ENCODE results near the gene IL18R1. TPM values are rescaled to one million over a fixed set of nuclear protein-coding genes. Genes with fewer than 3 reads are reported as not detected.

Gene IL18R1
- total RNA-seq, 1 experiment from 2014 or later: not detected

DNA sequence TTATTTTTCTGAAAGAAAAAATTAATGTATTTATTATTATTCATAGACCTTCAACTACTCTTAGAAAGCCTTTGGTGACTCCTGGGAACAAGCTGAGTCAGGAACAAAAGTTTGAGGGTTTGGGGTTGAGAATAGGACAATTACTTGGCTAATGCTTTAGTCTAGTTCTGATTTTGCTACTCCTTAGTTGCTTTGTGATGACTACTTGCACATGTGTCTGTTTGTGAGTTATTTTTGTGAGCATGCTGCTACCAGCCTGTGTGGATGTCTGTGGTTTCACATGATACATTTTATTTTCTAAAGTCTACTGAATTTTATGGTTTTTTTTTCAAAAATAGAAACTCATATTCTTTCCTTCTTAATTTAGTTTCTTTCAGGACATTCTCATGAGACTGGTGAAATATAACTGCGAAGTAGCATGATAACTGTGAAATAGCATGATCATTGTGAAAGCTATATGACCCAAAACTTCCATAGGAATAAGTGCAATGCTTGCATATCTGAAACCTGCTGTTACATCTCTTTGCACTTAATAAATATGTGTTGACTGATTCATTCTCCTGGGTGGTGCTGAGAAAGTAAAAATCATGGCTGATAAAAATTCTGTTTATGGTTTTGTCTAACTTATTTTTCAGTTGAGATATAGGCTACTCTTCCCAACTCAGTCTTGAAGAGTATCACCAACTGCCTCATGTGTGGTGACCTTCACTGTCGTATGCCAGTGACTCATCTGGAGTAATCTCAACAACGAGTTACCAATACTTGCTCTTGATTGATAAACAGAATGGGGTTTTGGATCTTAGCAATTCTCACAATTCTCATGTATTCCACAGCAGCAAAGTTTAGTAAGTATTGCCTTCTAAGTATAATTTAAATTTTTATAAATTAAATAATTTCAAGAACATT, 17.9 kb upstream of the IL18R1 start:
- Histone ChIP-seq H3K27ac (ENCODE audit: low read length) (no peak overlapping the region), H4K20me1 (ENCODE audit: insufficient read depth, low read depth, low read length) (no peaks in the 10 kb centered on the region), H3K4me3 (ENCODE audit: low read length) (no peak overlapping the region), H3K9me2 (replicated peaks; ENCODE audit: insufficient read depth, low read length) (no peaks in the 10 kb centered on the region), H2AFZ (ENCODE audit: low read length) (no peak overlapping the region), H3K36me3 (ENCODE audit: insufficient read depth, low read length) (no peaks in the 10 kb centered on the region), H3K4me1 (ENCODE audit: low read length) (no peaks in the 10 kb centered on the region), H3K9me3 (ENCODE audit: low read length) (no peaks in the 10 kb centered on the region), H3K79me2 (ENCODE audit: low read length) (no peaks in the 10 kb centered on the region), H3K9ac (ENCODE audit: low read length) (no peak overlapping the region), H3K4me2 (ENCODE audit: low read depth, low read length, poor library complexity, severe bottlenecking) (no peak overlapping the region), H3K27me3 (ENCODE audit: low read length) (no peaks in the 10 kb centered on the region)
- DNase-seq: no peak

DNA sequence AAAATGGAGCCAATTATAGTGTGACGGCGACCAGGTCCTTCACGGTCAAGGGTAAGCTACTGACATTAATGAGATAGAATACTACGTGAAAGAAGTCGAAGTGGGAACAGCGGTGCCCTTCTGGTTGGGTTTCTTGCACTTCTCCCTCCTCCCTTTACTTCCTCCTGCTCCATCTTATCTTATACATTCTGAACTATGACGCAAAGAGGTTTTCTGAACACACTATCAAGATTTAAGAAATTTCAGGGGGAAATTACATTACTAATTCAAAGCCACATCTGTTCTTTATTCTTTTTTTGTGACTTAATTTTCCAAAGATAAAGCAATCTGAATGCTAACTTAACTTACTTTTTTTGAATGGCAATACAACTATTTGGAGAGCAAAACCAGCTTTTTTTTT, 14.8 kb upstream of the IL18R1 start:
- H3K4me2 ChIP-seq (ENCODE audit: low read depth, low read length, poor library complexity, severe bottlenecking): no peak overlapping the region

DNA sequence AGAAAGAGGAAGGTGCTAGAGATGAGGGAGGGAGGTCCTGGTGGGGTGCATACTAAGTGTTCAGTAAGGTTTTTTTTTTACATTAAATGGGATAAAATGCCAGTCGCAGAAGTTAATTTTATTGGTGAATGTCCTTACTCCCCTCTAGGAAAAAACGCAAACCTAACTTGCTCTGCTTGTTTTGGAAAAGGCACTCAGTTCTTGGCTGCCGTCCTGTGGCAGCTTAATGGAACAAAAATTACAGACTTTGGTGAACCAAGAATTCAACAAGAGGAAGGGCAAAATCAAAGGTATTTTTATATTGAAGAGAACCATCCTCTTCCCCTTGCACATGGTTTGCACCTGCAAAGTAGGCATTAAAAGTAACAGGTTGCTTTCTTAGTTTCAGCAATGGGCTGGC, 12.7 kb upstream of the IL18R1 start:
- Histone ChIP-seq H3K9ac (ENCODE audit: low read length) (no peak overlapping the region), H3K4me3 (ENCODE audit: low read length) (no peak overlapping the region), H4K20me1 (ENCODE audit: insufficient read depth, low read depth, low read length) (no peaks in the 10 kb centered on the region), H3K79me2 (ENCODE audit: low read length) (no peaks in the 10 kb centered on the region), H3K4me1 (ENCODE audit: low read length) (no peaks in the 10 kb centered on the region), H3K36me3 (ENCODE audit: insufficient read depth, low read length) (no peaks in the 10 kb centered on the region), H2AFZ (ENCODE audit: low read length) (no peak overlapping the region), H3K9me2 (replicated peaks; ENCODE audit: insufficient read depth, low read length) (no peaks in the 10 kb centered on the region), H3K27me3 (ENCODE audit: low read length) (no peaks in the 10 kb centered on the region), H3K9me3 (ENCODE audit: low read length) (no peaks in the 10 kb centered on the region), H3K4me2 (ENCODE audit: low read depth, low read length, poor library complexity, severe bottlenecking) (no peak overlapping the region), H3K27ac (ENCODE audit: low read length) (no peak overlapping the region)
- DNase-seq: no peak

More for the DNA sequence above, 14.8 kb upstream of the IL18R1 start:
- H2AFZ ChIP-seq (ENCODE audit: low read length): no peak overlapping the region
- no peak for DNase-seq
- no peaks in the 10 kb centered on the region for H3K27me3 ChIP-seq (ENCODE audit: low read length)
- H3K4me1 ChIP-seq (ENCODE audit: low read length): no peaks in the 10 kb centered on the region
- H4K20me1 ChIP-seq (ENCODE audit: insufficient read depth, low read depth, low read length): no peaks in the 10 kb centered on the region
- H3K9me3 ChIP-seq (ENCODE audit: low read length): no peaks in the 10 kb centered on the region
- no peaks in the 10 kb centered on the region for H3K79me2 ChIP-seq (ENCODE audit: low read length)
- no peaks in the 10 kb centered on the region for H3K9me2 ChIP-seq (replicated peaks; ENCODE audit: insufficient read depth, low read length)
- H3K9ac ChIP-seq (ENCODE audit: low read length): no peak overlapping the region
- H3K27ac ChIP-seq (ENCODE audit: low read length): no peak overlapping the region
- no peak overlapping the region for H3K4me3 ChIP-seq (ENCODE audit: low read length)
- H3K36me3 ChIP-seq (ENCODE audit: insufficient read depth, low read length): no peaks in the 10 kb centered on the region

DNA sequence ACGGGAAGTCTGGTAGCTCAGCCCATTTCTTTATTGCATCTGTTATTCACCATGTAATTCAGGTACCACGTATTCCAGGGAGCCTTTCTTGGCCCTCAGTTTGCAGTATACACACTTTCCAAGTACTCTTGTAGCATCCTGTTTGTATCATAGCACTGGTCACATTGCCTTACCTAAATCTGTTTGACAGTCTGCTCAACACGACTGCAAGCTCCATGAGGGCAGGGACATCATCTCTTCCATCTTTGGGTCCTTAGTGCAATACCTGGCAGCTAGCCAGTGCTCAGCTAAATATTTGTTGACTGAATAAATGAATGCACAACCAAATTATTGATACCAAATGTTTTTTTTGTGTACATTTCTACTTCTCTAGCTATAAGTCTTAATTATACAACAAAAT, 11.2 kb upstream of the IL18R1 start:
- H3K27me3 ChIP-seq (ENCODE audit: low read length): no peaks in the 10 kb centered on the region
- no peaks in the 10 kb centered on the region for H3K79me2 ChIP-seq (ENCODE audit: low read length)
- no peaks in the 10 kb centered on the region for H3K36me3 ChIP-seq (ENCODE audit: insufficient read depth, low read length)
- H3K27ac ChIP-seq (ENCODE audit: low read length): no peak overlapping the region
- H2AFZ ChIP-seq (ENCODE audit: low read length): no peak overlapping the region
- DNase-seq: no peak
- H3K4me3 ChIP-seq (ENCODE audit: low read length): no peak overlapping the region
- H3K9ac ChIP-seq (ENCODE audit: low read length): no peak overlapping the region
- no peaks in the 10 kb centered on the region for H3K9me2 ChIP-seq (replicated peaks; ENCODE audit: insufficient read depth, low read length)
- no peaks in the 10 kb centered on the region for H3K9me3 ChIP-seq (ENCODE audit: low read length)
- no peak overlapping the region for H3K4me2 ChIP-seq (ENCODE audit: low read depth, low read length, poor library complexity, severe bottlenecking)
- no peaks in the 10 kb centered on the region for H4K20me1 ChIP-seq (ENCODE audit: insufficient read depth, low read depth, low read length)
- H3K4me1 ChIP-seq (ENCODE audit: low read length): no peaks in the 10 kb centered on the region

DNA sequence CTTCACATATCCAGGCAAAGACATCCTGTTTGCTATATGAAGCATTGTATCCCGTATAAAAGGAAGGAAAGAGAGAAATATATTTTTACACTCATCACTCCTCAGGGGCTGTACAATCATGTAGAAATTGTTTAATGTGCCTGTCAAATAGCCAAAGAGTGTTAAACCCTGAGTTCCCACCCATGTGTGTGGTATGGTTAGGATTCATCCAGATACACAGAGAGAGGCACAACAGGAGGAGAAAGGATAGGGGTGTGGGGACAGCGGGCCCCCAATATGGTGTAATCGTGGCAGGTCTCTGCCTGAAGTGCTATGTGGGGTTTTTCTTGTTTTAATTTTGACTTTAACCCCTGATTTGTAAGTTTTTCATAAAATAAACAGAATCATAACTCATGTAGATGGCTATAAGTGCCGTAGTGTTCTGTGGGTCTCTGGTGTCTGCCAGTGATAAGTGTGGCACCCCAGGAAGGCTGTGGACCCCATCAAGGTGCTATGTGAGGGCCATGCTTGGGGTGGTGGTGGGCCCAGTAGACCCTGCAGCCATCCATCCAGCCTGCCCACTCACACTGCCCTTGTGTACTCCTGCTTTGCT, 10.2 kb upstream of the IL18R1 start:
- no peak overlapping the region for H2AFZ ChIP-seq (ENCODE audit: low read length)
- no peaks in the 10 kb centered on the region for H3K36me3 ChIP-seq (ENCODE audit: insufficient read depth, low read length)
- H3K9me3 ChIP-seq (ENCODE audit: low read length): no peaks in the 10 kb centered on the region
- H3K4me1 ChIP-seq (ENCODE audit: low read length): no peaks in the 10 kb centered on the region
- H3K27ac ChIP-seq (ENCODE audit: low read length): no peak overlapping the region
- no peaks in the 10 kb centered on the region for H4K20me1 ChIP-seq (ENCODE audit: insufficient read depth, low read depth, low read length)
- H3K9me2 ChIP-seq (replicated peaks; ENCODE audit: insufficient read depth, low read length): no peaks in the 10 kb centered on the region
- no peaks in the 10 kb centered on the region for H3K79me2 ChIP-seq (ENCODE audit: low read length)
- H3K4me2 ChIP-seq (ENCODE audit: low read depth, low read length, poor library complexity, severe bottlenecking): no peak overlapping the region
- no peak overlapping the region for H3K9ac ChIP-seq (ENCODE audit: low read length)
- no peak overlapping the region for H3K4me3 ChIP-seq (ENCODE audit: low read length)
- H3K27me3 ChIP-seq (ENCODE audit: low read length): no peaks in the 10 kb centered on the region
- no peak for DNase-seq

DNA sequence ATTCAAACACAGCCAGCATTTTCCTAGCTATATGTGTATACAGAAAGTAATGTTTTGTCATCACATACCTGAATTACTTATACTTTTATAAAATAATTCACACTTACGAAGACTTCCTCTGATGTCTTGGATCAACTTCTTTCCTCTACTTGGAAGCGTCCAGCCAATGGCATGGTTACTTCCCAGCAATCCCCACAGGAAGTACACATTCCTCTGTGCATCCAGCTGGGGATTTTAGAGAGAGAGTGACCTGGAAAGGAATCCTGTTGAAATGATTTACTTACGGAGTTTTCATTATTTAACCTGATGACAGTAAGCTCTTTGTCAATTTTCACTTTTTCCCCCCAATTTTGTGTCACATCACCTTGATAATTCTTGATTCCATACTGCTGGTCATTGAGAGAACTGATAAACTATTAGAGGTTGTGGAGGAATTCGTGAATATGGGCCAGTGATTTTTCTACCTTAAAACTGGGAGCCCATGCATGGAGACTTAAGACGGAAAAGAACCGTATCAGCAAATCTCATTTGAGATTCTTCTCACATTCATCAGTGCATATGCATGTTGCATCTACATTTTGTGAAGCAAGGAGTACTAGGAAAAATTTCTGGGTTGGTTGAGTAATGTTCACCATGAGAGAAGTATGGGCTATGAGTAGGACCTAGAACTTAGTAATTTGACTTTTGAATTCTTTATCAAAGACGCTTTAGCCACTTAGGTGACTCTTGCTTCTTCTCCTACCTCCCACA, 9.0 kb upstream of the IL18R1 start:
- no peaks in the 10 kb centered on the region for H4K20me1 ChIP-seq (ENCODE audit: insufficient read depth, low read depth, low read length)
- H3K36me3 ChIP-seq (ENCODE audit: insufficient read depth, low read length): no peaks in the 10 kb centered on the region
- H3K79me2 ChIP-seq (ENCODE audit: low read length): no peaks in the 10 kb centered on the region
- H3K9ac ChIP-seq (ENCODE audit: low read length): no peak overlapping the region
- H3K4me3 ChIP-seq (ENCODE audit: low read length): no peak overlapping the region
- DNase-seq: no peak
- no peaks in the 10 kb centered on the region for H3K4me1 ChIP-seq (ENCODE audit: low read length)
- H3K27me3 ChIP-seq (ENCODE audit: low read length): no peaks in the 10 kb centered on the region
- no peaks in the 10 kb centered on the region for H3K9me3 ChIP-seq (ENCODE audit: low read length)
- H3K9me2 ChIP-seq (replicated peaks; ENCODE audit: insufficient read depth, low read length): no peaks in the 10 kb centered on the region
- H3K4me2 ChIP-seq (ENCODE audit: low read depth, low read length, poor library complexity, severe bottlenecking): no peak overlapping the region
- no peak overlapping the region for H3K27ac ChIP-seq (ENCODE audit: low read length)
- no peak overlapping the region for H2AFZ ChIP-seq (ENCODE audit: low read length)

DNA sequence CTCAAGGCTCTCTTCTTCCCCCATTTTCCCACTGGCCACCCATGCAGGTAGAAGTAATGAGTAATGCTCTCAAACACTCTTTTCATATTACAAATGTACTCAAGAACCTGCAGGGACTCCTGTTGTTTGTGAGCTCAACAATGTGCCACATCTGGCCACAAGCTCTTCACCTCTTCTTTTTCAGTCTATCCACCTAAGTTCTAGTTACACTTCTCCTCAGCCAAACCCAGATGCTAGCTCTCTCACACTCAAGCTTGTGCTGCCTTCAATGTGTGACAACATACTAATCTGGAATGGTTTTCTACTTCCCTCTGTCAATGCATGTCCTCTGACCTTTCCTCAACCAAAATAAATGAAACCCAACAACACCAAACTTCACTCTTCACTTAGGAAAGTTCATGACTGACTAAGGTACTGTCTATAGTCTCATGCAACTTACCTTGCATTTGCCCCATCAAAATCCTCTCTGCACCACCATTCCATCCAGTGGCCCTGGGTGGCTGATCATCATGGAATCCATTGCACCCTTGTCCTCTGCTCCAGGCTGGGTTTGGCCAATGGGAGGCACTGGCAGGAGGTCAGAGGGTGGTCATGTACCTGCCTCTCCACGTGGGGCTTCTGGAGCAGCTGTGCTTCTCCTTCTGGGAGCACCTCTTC, 5.3 kb upstream of the IL18R1 start:
- DNase-seq: no peak
- no peak overlapping the region for H3K4me2 ChIP-seq (ENCODE audit: low read depth, low read length, poor library complexity, severe bottlenecking)
- H2AFZ ChIP-seq (ENCODE audit: low read length): no peak overlapping the region
- no peaks in the 10 kb centered on the region for H3K9me2 ChIP-seq (replicated peaks; ENCODE audit: insufficient read depth, low read length)
- H3K9me3 ChIP-seq (ENCODE audit: low read length): no peaks in the 10 kb centered on the region
- no peak overlapping the region for H3K9ac ChIP-seq (ENCODE audit: low read length)
- H3K36me3 ChIP-seq (ENCODE audit: insufficient read depth, low read length): no peaks in the 10 kb centered on the region
- peaks cover 2% of the 10 kb centered on the region for H3K4me1 ChIP-seq (ENCODE audit: low read length)
- no peak overlapping the region for H3K4me3 ChIP-seq (ENCODE audit: low read length)
- no peaks in the 10 kb centered on the region for H3K27me3 ChIP-seq (ENCODE audit: low read length)
- no peaks in the 10 kb centered on the region for H4K20me1 ChIP-seq (ENCODE audit: insufficient read depth, low read depth, low read length)
- H3K79me2 ChIP-seq (ENCODE audit: low read length): no peaks in the 10 kb centered on the region
- H3K27ac ChIP-seq (ENCODE audit: low read length): no peak overlapping the region

DNA sequence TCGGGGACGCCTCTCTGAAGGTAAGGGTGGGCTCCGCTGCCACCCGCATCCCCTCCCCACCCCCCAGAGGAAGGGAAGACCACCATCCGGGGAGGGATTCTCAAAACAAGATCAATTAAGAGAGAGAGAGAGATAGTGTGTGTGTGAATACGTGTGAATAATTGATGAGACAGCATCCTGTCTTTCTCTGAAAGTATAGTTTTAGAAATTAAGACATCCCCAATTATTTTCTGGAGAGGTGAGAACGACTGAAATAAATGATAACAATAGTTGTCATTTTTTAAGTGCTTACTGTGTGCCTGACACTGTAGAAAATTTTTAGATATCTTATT, 751 bp downstream of the IL18R1 start:
- no peaks in the 10 kb centered on the region for H3K9me3 ChIP-seq (ENCODE audit: low read length)
- no peak overlapping the region for H3K27ac ChIP-seq (ENCODE audit: low read length)
- peak overlapping the region; percentile 66; the same call in 1 of the 2 replicates for H3K4me3 ChIP-seq (ENCODE audit: low read length)
- H3K36me3 ChIP-seq (ENCODE audit: insufficient read depth, low read length): no peaks in the 10 kb centered on the region
- DNase-seq: no peak
- H4K20me1 ChIP-seq (ENCODE audit: insufficient read depth, low read depth, low read length): no peaks in the 10 kb centered on the region
- no peaks in the 10 kb centered on the region for H3K27me3 ChIP-seq (ENCODE audit: low read length)
- peak overlapping the region; percentile 72 for H3K4me2 ChIP-seq (ENCODE audit: low read depth, low read length, poor library complexity, severe bottlenecking)
- peak overlapping the region; percentile 49; the same call in 1 of the 2 replicates for H3K9ac ChIP-seq (ENCODE audit: low read length)
- no peaks in the 10 kb centered on the region for H3K79me2 ChIP-seq (ENCODE audit: low read length)
- H3K4me1 ChIP-seq (ENCODE audit: low read length): peaks cover 12% of the 10 kb centered on the region
- no peaks in the 10 kb centered on the region for H3K9me2 ChIP-seq (replicated peaks; ENCODE audit: insufficient read depth, low read length)
- peak overlapping the region; percentile 86; the same call in 1 of the 2 replicates for H2AFZ ChIP-seq (ENCODE audit: low read length)
